Activated CD4-positive, CD25-positive, alpha-beta regulatory T cell (primary cell): ENCODE data around the gene DOK4.

Experiments
- DNase-seq, 4 experiments: peaks; one replicate each; lab custom pipeline; 2025; lab: John Stamatoyannopoulos, UW

The DOK4 gene

GRCh38 chr16:57477531-57478202 is 8.6 kb downstream of the DOK4 start:
- DNase-seq = no peak

- no peak for DNase-seq
Observed at GRCh38 chr16:57476546-57477410, 9.5 kb downstream of the DOK4 start.

- DNase-seq = peak; percentile 22 to 51 (median 40)
Observed at GRCh38 chr16:57475711-57476339, 10.5 kb downstream of the DOK4 start.

- DNase-seq = no peak
Observed at GRCh38 chr16:57474671-57475661, 11.3 kb downstream of the DOK4 start.

- DNase-seq = no peak
Observed at GRCh38 chr16:57473906-57474305, 12.4 kb downstream of the DOK4 start.

GRCh38 chr16:57473176-57473840 is 13.0 kb downstream of the DOK4 start:
- DNase-seq = no peak

- DNase-seq = no peak
Observed at GRCh38 chr16:57472665-57473060, 13.6 kb downstream of the DOK4 start.

GRCh38 chr16:57471852-57472664 is 14.2 kb downstream of the DOK4 start:
- no peak for DNase-seq

- DNase-seq = no peak
Observed at GRCh38 chr16:57471209-57471608, 15.1 kb downstream of the DOK4 start.

- DNase-seq = no peak
Observed at GRCh38 chr16:57470711-57471110, 15.6 kb downstream of the DOK4 start.

- DNase-seq = no peak
Observed at GRCh38 chr16:57469917-57470470, 16.3 kb downstream of the DOK4 start.

- DNase-seq = no peak
Observed at GRCh38 chr16:57469046-57469445, 17.2 kb downstream of the DOK4 start.

GRCh38 chr16:57468346-57468745 is 17.9 kb downstream of the DOK4 start:
- no peak for DNase-seq

GRCh38 chr16:57464523-57464922 is 21.8 kb downstream of the DOK4 start:
- DNase-seq = no peak

- DNase-seq = no peak
Observed at GRCh38 chr16:57462978-57463362, 23.3 kb downstream of the DOK4 start.

- DNase-seq = peak; percentile 85 to 92 (median 89)
Observed at GRCh38 chr16:57462209-57462977, 23.9 kb downstream of the DOK4 start, which contains the start of gene POLR2C. POLR2C (plus strand) TSS chr16:57462679; CDS start chr16:57462725, 46 bp downstream.

GRCh38 chr16:57452021-57452420 is 34.3 kb downstream of the DOK4 start:
- DNase-seq = no peak

- peak; percentile 77 to 88 (median 84) for DNase-seq
Observed at GRCh38 chr16:57447186-57447962, 38.9 kb downstream of the DOK4 start, which contains the start of the genes CIAPIN1 and COQ9. CIAPIN1 (minus strand) TSS chr16:57447385; CDS start chr16:57440928, 6,457 bp downstream. COQ9 (plus strand) TSS chr16:57447479; CDS start chr16:57447506, 27 bp downstream.
